Activated naive CD4-positive, alpha-beta T cell treated with anti-CD3 and anti-CD28 coated beads for 36 hours (primary cell): ENCODE data around the gene RBM25. TPM values are rescaled to one million over a fixed set of nuclear protein-coding genes. Genes with fewer than 3 reads are reported as not detected.
A peak's percentile ranks its signal among the peaks of the same experiment; 100 is the strongest.
"Not testable (repeated sequence)": the region's sequence is repeated elsewhere in the genome, so short reads cannot be mapped to it uniquely, and the experiment has no call there.

Experiments used
- CTCF ChIA-PET: fragments of 350-600 bp; sonication (Branson Sonifier 250); formaldehyde crosslinking; loops from one replicate; lab custom pipeline; 2021; ENCODE audit warnings: antibody characterized with exemption; lab: Charles Lee
- DNase-seq: peaks from one replicate; pipeline ENCODE4 v3.0.0-alpha.2; 2020
- H3K27ac Mint-ChIP-seq: one replicate; pipeline ENCODE4 v1.8.0; 2021; ENCODE audit warnings: mild to moderate bottlenecking, mixed read lengths
- H3K27me3 Mint-ChIP-seq: one replicate; pipeline ENCODE4 v1.8.0; 2021; ENCODE audit warnings: low read depth, mixed read lengths
- H3K36me3 Mint-ChIP-seq: one replicate; pipeline ENCODE4 v1.8.0; 2021; ENCODE audit warnings: low read depth, mixed read lengths
- H3K4me1 Mint-ChIP-seq: one replicate; pipeline ENCODE4 v1.8.0; 2021; ENCODE audit warnings: low read depth, mixed read lengths
- H3K4me3 Mint-ChIP-seq: one replicate; pipeline ENCODE4 v1.8.0; 2021; ENCODE audit warnings: mild to moderate bottlenecking, moderate library complexity, mixed read lengths
- H3K9me3 Mint-ChIP-seq: one replicate; pipeline ENCODE4 v1.8.0; 2021; ENCODE audit warnings: mixed read lengths
- intact Hi-C: fragments of 100-400 bp; cut with micrococcal nuclease; formaldehyde crosslinking; loops from one replicate; pipeline ENCODE4 v1.15.1; 2023
- total RNA-seq, 2 experiments: library from RNA; stranded (reverse); gene quantifications; one replicate each; pipeline ENCODE4 v1.2.3, GENCODE V29; 2021

Gene RBM25
- total RNA-seq, result 10 to 100 TPM; 86.3 to 93.6 TPM

DNA sequence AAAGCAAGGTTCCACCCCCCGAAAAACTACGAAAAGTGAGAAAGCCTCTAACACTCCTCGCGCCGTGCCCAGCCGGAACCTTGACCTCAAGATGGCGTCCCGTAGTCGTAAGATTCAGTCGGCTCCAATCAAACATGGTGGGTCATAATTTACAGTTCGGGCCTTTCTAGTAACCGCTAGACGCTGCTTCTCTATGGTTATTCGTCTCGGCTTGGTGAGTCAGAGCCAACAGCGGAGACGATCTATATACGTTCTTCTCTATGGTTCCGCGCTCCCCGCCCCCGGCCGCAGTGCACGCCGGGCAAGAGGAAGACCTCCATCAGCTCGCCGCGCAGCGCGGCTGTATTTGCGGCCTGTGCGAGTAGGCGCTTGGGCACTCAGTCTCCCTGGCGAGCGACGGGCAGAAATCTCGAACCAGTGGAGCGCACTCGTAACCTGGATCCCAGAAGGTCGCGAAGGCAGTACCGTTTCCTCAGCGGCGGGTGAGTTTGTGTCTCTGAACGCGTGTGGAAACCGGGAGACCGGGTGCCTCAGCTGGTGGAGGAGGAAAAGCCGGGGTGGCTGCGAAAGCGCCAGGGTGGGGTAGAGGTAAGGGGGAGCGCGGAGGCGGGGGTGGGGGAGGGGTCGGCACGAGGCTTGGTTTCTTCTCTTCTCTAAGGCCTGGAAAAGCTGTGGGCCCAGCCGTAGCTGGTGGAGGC, at the start of gene RBM25:
Gene RBM25, plus strand, starts transcription at position 311 of the 698 bp plus-strand sequence. CDS start 13,108 bp downstream, outside the sequence.
- Mint-ChIP-seq H3K27ac (no peak within 1 kb of the TSS), H3K4me1 (peaks cover 42% of the 10 kb centered on the region), H3K4me3 (no peak within 1 kb of the TSS), H3K9me3 (no peaks in the 10 kb centered on the region), H3K36me3 (peaks cover 18% of the 10 kb centered on the region), H3K27me3 (no peaks in the 10 kb centered on the region)
- intact Hi-C loops, result loop anchor here (1.0 to 10.0 kb wide), 14 partner anchors 31 to 1026 kb away; partner anchors contain the start of genes ALDH6A1, BBOF1, COQ6 and DCAF4
- DNase-seq, result peak; percentile 97
- CTCF ChIA-PET, result interaction anchor here (0.5 to 1.5 kb wide), 6 partner anchors 16 to 507 kb away, joined by 3 to 6 read pairs (median 3); partner anchors contain the start of genes NUMB and ZFYVE1

DNA sequence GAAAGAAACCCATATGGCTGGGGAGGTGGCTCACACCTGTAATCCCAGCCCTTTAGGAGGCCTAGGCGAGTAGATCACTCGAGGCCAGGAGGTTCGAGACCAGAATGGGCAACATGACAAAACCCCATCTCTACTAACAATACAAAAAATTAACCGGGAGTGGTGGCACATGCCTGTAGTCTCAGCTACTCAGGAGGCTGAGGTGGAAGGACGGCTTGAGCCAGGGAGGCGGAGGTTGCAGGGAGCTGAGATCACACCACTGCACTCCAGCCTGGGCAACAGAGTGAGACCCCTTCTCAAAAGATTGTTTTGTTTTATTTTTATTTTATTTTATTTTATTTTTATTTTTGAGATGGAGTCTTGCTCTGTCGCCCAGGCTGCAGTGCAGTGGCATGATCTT, 47.1 kb upstream of the RBM25 start:
- H3K4me3 Mint-ChIP-seq, intact Hi-C loops, H3K27me3 Mint-ChIP-seq, H3K9me3 Mint-ChIP-seq, DNase-seq, H3K27ac Mint-ChIP-seq, CTCF ChIA-PET: not testable (repeated sequence)
- Mint-ChIP-seq H3K36me3 (peaks cover 17% of the 10 kb centered on the region), H3K4me1 (peaks cover 18% of the 10 kb centered on the region)

DNA sequence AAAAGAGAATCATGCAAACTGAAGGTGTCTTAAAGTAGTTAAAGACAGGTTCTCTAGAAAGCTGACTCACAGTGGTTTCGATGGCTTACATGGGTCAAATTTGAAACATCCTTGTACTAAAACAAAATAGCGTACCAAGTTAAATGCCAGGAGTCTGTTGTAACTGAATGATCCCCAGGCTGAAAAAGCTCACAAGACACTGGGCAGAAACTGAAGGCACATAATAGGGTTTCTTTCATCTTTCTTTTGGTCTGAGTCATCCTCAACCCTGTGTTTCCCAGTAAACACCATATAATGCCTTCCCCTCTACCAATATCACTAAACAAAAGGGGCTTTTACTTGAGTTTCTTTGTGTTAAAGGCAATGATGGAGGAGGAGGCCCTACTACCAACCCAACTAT, 44.2 kb upstream of the RBM25 start:
- peaks cover 22% of the 10 kb centered on the region for H3K4me1 Mint-ChIP-seq
- intact Hi-C loops, result no loop called here
- no peak overlapping the region for H3K4me3 Mint-ChIP-seq
- no peaks in the 10 kb centered on the region for H3K27me3 Mint-ChIP-seq
- CTCF ChIA-PET, result interaction anchor here (0.9 kb wide), 1 partner anchor 17 kb away, joined by 3 read pairs; no protein-coding TSS in a partner anchor
- no peak for DNase-seq
- no peak overlapping the region for H3K27ac Mint-ChIP-seq
- no peaks in the 10 kb centered on the region for H3K9me3 Mint-ChIP-seq
- H3K36me3 Mint-ChIP-seq, result peaks cover 19% of the 10 kb centered on the region

DNA sequence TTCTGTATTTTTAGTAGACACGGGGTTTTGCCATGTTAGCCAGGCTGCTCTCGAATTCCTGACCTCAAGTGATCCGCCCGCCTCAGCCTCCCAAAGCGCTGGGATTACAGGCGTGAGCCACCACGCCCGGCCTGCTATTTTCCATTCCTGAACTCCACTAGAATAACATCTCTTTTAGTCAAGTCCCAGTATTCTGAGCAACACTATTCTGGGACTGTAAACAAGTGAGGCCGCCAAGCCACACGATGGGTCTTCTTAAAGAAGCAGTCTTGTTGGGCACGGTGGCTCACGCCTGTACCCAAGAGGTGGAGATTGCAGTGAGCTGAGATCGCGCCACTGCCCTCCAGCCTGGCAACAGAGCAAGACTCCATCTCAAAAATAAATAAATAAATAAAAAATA, 42.8 kb upstream of the RBM25 start:
- H3K4me3 Mint-ChIP-seq, H3K9me3 Mint-ChIP-seq, H3K27me3 Mint-ChIP-seq, DNase-seq, H3K27ac Mint-ChIP-seq, intact Hi-C loops: not testable (repeated sequence)
- peaks cover 22% of the 10 kb centered on the region for H3K4me1 Mint-ChIP-seq
- CTCF ChIA-PET, result interaction anchor here (0.6 kb wide), 1 partner anchor 77 kb away, joined by 3 read pairs; no protein-coding TSS in a partner anchor
- peaks cover 14% of the 10 kb centered on the region for H3K36me3 Mint-ChIP-seq

DNA sequence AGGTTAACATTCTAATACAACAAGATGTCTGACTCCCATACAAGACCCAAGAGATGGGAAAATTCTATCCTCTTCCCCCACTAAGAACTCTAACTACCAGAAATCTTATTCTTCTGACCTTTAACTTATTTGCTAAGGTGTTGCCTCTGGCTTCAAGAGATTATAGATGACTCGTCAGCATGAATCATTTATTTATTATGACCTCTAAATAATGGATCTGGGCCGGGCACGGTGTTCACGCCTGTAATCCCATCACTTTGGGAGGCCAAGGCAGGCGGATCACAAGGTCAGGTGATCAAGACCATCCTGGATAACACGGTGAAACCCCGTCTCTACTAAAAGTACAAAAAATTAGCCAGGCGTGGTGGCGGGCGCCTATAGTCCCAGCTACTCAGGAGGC, 42.3 kb upstream of the RBM25 start:
- peaks cover 22% of the 10 kb centered on the region for H3K4me1 Mint-ChIP-seq
- intact Hi-C loops, DNase-seq, CTCF ChIA-PET, H3K27ac Mint-ChIP-seq, H3K9me3 Mint-ChIP-seq, H3K4me3 Mint-ChIP-seq, H3K27me3 Mint-ChIP-seq: not testable (repeated sequence)
- peaks cover 14% of the 10 kb centered on the region for H3K36me3 Mint-ChIP-seq

DNA sequence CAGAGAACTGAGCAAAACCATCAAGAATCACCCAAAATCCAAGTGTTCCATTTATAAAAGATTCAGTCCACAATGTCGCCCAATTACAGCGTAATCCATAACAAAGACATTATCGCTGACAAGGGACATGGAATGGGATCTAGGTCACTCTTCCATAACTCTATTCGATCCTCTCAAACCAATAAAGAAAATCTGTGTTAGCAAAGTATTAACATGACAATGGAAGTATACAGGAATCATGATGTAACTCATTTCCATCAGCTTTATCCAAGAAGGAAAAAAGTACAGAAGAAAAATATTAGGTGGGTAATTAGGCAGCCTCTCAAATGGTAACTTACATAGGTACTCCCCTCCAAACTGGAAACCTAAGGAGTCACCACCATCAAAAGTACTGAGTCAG, 36.3 kb upstream of the RBM25 start:
- CTCF ChIA-PET, result no interaction called here
- no peak for DNase-seq
- H3K27me3 Mint-ChIP-seq, result no peaks in the 10 kb centered on the region
- peaks cover 15% of the 10 kb centered on the region for H3K36me3 Mint-ChIP-seq
- H3K4me1 Mint-ChIP-seq, result peaks cover 41% of the 10 kb centered on the region
- H3K9me3 Mint-ChIP-seq, result no peaks in the 10 kb centered on the region
- intact Hi-C loops, result no loop called here
- H3K27ac Mint-ChIP-seq, result no peak overlapping the region
- no peak overlapping the region for H3K4me3 Mint-ChIP-seq

DNA sequence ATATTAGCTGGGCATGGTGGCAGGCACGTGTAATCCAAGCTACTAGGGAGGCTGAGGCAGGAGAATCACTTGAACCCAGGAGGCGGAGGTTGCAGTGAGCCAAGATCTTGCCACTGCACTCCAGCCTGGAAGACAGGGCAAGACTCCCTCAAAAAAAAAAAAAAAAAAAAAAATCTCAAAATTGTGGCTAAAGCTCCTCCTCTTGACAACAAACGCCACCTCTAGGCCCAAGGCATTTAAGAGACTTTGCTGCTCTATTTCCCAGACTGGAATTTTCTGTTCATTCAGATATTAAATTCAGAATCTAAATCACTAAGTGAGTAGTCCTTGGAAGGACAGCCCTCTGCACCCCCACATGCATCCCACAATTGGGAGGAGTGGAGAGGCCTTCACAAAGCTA, 32.8 kb upstream of the RBM25 start:
- Mint-ChIP-seq H3K36me3 (peaks cover 12% of the 10 kb centered on the region), H3K9me3 (no peaks in the 10 kb centered on the region), H3K27me3 (no peaks in the 10 kb centered on the region), H3K4me3 (no peak overlapping the region), H3K4me1 (peaks cover 45% of the 10 kb centered on the region), H3K27ac (no peak overlapping the region)
- CTCF ChIA-PET, result interaction anchor here (0.8 kb wide), 1 partner anchor 30 kb away, joined by 3 read pairs; no protein-coding TSS in a partner anchor
- no peak for DNase-seq
- intact Hi-C loops, result loop anchor here (5.0 kb wide), 1 partner anchor 548 kb away; no protein-coding TSS in a partner anchor

DNA sequence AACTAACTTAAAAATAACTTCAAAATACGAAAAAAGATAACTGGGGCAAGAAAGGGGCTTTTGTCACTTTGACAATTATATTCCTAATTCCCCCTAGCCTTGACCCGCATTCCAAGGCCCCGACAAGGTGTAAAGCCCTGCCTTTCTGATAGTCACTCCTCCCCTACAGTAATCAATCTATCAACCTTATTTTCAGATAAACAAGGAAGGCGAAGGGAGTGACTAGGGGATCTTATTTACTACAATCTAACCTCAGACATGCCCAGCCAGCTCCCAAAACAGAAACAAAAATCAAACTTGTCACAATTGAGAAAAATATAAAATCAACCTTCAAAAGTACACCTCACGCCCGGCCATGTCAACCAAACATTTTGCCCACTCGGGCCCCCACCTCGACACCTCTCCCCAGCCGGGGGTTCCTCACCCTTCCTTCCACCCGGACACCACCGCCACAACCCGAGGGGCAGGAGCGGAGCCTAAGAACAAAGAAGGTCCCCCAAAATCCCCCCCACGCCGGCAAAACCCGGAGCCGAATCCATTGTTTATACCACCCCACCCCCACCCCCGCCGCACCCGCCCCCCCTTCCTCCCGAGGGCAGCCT, 32.0 kb upstream of the RBM25 start:
- Mint-ChIP-seq H3K36me3 (peaks cover 12% of the 10 kb centered on the region), H3K4me3 (peak overlapping the region; percentile 92), H3K27me3 (no peaks in the 10 kb centered on the region), H3K4me1 (peaks cover 44% of the 10 kb centered on the region), H3K9me3 (no peaks in the 10 kb centered on the region), H3K27ac (no peak overlapping the region)
- intact Hi-C loops, result loop anchor here (2.0 to 5.0 kb wide), 2 partner anchors 432 to 549 kb away; partner anchors contain the start of gene NUMB
- CTCF ChIA-PET, result interaction anchor here (1.0 kb wide), 1 partner anchor 78 kb away, joined by 4 read pairs; no protein-coding TSS in a partner anchor
- peak; percentile 8 for DNase-seq

DNA sequence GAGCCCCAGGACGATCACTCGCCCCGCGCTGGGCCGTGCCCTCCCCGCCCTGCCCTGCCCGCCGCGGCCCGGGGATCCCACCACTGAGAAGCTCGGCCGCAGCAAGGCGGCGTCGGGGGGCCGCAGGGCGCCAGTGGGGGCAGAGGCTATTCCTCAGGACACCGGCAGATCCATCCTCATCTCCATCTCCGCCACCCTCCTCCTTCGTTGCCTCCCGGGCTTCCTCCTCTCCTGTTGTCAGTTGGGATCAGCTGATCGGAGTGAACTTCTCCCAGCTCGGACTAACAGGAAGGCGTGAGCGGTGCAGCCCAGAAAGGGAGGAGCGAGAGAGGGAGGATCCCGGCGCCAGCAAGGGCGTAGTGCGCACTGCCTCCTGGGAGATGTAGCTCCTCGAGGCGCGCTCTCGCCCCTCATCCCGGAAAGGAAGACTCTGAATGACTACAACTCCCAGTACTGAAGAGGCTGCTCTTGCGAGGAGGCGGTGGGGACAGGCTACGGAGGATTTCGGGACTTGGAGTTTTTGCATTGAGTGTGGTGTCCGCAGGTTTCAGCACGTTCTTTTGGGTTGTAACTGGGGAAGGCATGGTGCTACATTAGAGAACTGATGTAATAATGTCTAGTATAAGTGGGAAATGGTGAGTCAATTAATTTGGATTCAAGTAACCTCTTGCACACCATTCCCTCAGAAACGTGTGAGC, 31.3 kb upstream of the RBM25 start, which contains the start of gene ZFYVE1:
Gene ZFYVE1, minus strand, starts transcription at position 262 of the 698 bp plus-strand sequence. CDS start 2,598 bp downstream, outside the sequence.
- Mint-ChIP-seq H3K27me3 (no peaks in the 10 kb centered on the region), H3K27ac (peak within 1 kb of the TSS; percentile 80), H3K9me3 (no peaks in the 10 kb centered on the region), H3K4me3 (peak within 1 kb of the TSS; percentile 92), H3K36me3 (peaks cover 12% of the 10 kb centered on the region), H3K4me1 (peaks cover 39% of the 10 kb centered on the region)
- CTCF ChIA-PET, result interaction anchor here (0.6 to 1.4 kb wide), 3 partner anchors 32 to 78 kb away, joined by 4 to 6 read pairs (median 4); partner anchors contain the start of gene RBM25
- peak; percentile 97 for DNase-seq
- intact Hi-C loops, result loop anchor here (1.0 to 5.0 kb wide), 7 partner anchors 31 to 1472 kb away; partner anchors contain the start of genes DCAF4, NUMB, PSEN1 and RBM25

DNA sequence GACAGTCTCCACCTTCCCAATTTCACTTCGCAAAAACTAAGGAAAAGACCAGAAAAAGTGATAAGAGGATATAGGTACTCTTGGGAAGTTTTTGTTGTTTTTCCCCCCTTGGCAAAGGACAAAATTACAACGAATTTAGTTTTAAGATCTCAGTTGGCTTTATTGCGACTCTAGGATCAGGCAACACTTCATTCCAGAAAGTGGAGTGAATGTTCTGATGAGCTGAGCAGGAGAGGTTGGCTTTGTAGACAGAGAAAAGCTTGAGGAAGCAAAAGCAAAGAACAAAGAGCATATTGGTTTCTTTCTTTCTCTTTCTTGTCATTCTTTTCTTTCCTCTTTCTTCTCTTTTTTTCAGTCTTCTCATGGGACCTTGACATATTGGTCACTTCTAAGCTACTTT, 30.8 kb upstream of the RBM25 start:
- DNase-seq, result no peak
- CTCF ChIA-PET, result interaction anchor here (0.5 to 1.4 kb wide), 4 partner anchors 15 to 79 kb away, joined by 3 to 6 read pairs (median 4); partner anchors contain the start of gene RBM25
- intact Hi-C loops, result loop anchor here (1.0 to 5.0 kb wide), 7 partner anchors 31 to 1472 kb away; partner anchors contain the start of genes DCAF4, NUMB, PSEN1 and RBM25
- H3K4me3 Mint-ChIP-seq, result peak overlapping the region; percentile 92
- peaks cover 34% of the 10 kb centered on the region for H3K4me1 Mint-ChIP-seq
- no peaks in the 10 kb centered on the region for H3K9me3 Mint-ChIP-seq
- no peaks in the 10 kb centered on the region for H3K27me3 Mint-ChIP-seq
- H3K27ac Mint-ChIP-seq, result peak overlapping the region; percentile 80
- peaks cover 11% of the 10 kb centered on the region for H3K36me3 Mint-ChIP-seq

DNA sequence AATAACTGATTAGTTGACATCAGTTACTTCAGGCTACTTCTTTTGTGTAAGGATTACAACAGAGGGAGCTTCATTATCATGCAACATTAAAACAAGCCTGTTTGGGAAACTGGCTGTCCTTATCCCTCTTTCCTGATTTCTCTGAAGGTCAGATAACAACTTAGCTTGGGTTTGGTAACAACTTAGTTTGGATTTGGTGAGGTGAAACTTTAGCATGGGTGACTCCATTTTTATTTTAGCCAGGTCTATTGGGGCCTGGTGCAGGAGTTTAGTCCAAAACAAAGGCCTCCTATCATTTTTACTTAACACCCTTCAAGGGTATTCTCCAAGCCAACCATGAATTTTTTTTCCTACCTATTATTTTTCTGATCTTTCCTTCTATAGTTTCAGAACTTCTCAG, 30.4 kb upstream of the RBM25 start:
- H3K36me3 Mint-ChIP-seq, result peaks cover 8% of the 10 kb centered on the region
- intact Hi-C loops, result loop anchor here (1.0 to 5.0 kb wide), 7 partner anchors 30 to 1473 kb away; partner anchors contain the start of genes DCAF4, NUMB, PSEN1 and RBM25
- no peaks in the 10 kb centered on the region for H3K27me3 Mint-ChIP-seq
- no peak for DNase-seq
- peaks cover 32% of the 10 kb centered on the region for H3K4me1 Mint-ChIP-seq
- H3K27ac Mint-ChIP-seq, result no peak overlapping the region
- CTCF ChIA-PET, result interaction anchor here (0.5 to 1.4 kb wide), 2 partner anchors 16 to 31 kb away, joined by 3 to 6 read pairs; partner anchors contain the start of gene RBM25
- H3K9me3 Mint-ChIP-seq, result no peaks in the 10 kb centered on the region
- H3K4me3 Mint-ChIP-seq, result peak overlapping the region; percentile 92
